MG63 (cell line): Measurements from ENCODE around the gene CHI3L1. TPM values are rescaled to one million over a fixed set of nuclear protein-coding genes. Genes with fewer than 3 reads are reported as not detected.

Source experiments
- DNase-seq: peaks from one replicate; pipeline ENCODE4 v3.0.0-alpha.2; 2020
- H3K27me3 ChIP-seq: fragments of 250-450 bp; sonication (Bioruptor Pico); 2 replicates; pipeline ENCODE4 v1.5.1; 2020; ENCODE audit warnings: mild to moderate bottlenecking, moderate library complexity
- H3K36me3 ChIP-seq: fragments of 250-450 bp; sonication (Bioruptor Pico); 2 replicates; pipeline ENCODE4 v1.5.1; 2020; ENCODE audit warnings: mild to moderate bottlenecking, moderate library complexity
- H3K4me3 ChIP-seq: fragments of 250-450 bp; sonication (Bioruptor Pico); 2 replicates; pipeline ENCODE4 v1.5.1; 2020; ENCODE audit warnings: mild to moderate bottlenecking, moderate library complexity
- H3K9me3 ChIP-seq: fragments of 250-450 bp; sonication (Bioruptor Pico); 2 replicates; pipeline ENCODE4 v1.5.1; 2020; ENCODE audit warnings: mild to moderate bottlenecking, moderate library complexity
- total RNA-seq: library from RNA; depleted of rRNA; stranded (reverse); fragments of >200 nt; shearing (Covaris generic); gene quantifications from 2 replicates; pipeline ENCODE4 v1.2.3, GENCODE V29; 2014; ENCODE audit warnings: low replicate concordance

The CHI3L1 gene
- total RNA-seq, 1 experiment from 2014 or later, result 3.5 TPM

DNA sequence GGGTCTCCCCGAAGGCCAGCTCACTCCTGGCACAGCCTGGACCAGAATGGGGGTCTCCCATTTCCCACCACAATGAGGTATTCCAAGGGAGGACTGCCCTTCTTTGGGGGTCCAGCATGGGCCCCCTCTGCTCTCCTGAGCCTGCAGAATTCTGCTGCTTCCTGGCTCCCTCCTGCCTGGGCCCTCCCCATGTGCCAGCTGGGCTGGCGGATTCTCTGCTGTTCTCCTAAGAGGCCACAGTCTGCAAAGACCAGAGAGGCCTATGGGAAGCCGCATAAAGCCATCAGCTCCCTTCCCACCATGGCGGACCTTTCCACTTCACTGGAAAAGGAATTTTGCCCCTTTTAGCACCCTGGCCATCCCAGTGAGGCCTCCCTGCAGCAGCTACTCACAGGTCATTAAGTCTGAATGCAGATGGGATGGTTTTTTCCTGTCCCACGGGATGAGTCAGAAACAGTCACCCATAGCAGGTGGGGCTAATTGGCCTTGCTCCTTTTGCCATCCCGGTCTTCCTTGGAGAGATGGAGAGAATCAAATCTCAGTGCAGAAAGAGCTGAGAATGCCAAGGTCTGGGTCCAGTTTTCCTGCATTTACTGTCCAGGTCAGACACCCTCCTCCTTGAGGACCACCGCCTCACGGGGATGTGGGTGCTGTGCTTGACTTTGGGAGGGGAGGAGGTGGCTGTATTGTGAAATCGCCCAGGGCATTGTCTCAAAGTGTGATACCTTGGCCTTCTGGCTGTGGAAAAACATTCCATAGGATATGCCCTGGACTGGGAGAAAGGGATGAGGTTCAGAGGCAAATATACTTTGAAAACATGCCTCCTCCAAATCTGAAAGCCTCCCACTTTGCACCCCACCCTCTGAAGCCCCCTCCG is 34.1 kb downstream of the CHI3L1 start:
- no peaks in the 10 kb centered on the region for H3K9me3 ChIP-seq
- no peaks in the 10 kb centered on the region for H3K36me3 ChIP-seq
- H3K4me3 ChIP-seq, result no peak overlapping the region
- peak; percentile 55 for DNase-seq
- H3K27me3 ChIP-seq, result no peaks in the 10 kb centered on the region

DNA sequence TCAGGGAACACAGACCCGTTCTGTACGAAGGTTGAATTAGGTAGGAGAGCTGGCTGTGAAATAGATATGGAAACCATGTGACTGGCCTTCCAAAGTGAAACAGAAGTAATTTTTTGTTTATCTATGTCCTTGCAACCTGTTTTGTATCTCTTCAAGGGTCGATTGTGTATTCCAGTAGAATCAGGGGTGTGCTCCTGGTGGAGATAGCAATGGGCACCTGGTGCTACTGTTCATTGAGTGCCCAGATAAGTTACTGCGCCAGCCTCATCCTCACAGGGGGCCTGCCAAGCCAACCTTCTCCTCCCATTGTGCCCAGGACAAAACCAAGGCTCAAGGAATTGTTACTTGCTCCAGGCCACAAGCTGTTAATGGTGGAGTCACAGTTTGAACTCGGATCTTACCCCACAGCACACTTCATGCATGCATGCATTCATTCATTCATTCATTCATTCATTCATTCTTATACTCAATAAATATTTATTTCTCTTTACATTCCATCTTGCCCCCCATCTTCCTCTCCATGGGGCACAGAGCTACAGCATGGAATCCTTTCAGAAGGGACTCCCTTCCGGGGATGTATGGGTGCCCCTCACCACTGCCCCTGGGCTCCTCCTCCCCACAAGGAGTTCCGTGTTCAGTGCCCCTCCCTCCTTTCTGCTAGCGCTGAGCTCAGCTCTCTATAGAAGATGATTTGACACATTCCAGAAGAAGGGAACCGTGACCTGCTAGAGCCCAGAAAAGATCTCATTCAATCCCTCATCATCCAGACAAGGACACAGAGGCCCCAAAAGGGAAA is 34.9 kb downstream of the CHI3L1 start:
- Histone ChIP-seq H3K9me3 (no peaks in the 10 kb centered on the region), H3K36me3 (no peaks in the 10 kb centered on the region), H3K27me3 (no peaks in the 10 kb centered on the region), H3K4me3 (no peak overlapping the region)
- DNase-seq, result no peak

DNA sequence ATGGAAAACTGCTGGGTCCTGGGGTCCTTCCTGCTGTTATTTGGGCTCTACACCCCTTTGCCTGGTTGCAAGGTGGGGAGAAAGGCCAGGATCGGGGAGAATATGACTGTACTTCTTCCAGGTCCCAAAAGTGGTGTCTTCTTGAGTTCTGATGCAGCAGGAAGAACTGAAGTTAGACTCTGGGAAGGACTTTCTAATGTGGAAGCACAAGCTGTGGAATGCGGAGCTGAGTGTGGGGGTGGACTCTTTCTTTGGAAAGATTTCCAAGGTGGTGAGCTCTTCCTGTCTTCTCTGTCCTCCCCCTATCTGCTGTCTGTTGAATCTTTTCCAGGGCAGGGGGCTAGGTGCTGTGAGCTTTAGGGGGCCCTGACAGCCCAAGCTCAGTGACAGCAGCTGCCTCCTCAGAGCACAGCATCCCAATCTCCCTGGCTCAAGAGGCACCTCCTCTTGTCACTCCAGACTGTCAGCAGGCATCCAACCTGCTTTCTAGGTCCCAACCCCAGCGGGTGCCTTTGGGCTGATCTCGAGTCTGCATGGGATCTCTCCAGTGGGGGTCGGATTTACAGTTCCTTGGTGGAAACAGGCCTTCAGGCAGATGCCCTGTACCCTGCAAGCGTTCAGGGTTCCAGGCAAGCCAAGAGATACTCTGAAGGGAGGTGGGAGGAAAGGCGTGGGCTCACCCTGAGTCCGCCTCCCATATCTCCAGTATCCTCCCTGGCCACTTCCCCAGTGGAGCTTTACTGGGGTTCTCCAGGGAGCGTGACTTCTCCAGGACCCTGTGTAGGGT is 35.8 kb downstream of the CHI3L1 start:
- Histone ChIP-seq H3K36me3 (no peaks in the 10 kb centered on the region), H3K27me3 (no peaks in the 10 kb centered on the region), H3K4me3 (no peak overlapping the region), H3K9me3 (no peaks in the 10 kb centered on the region)
- DNase-seq, result no peak

DNA sequence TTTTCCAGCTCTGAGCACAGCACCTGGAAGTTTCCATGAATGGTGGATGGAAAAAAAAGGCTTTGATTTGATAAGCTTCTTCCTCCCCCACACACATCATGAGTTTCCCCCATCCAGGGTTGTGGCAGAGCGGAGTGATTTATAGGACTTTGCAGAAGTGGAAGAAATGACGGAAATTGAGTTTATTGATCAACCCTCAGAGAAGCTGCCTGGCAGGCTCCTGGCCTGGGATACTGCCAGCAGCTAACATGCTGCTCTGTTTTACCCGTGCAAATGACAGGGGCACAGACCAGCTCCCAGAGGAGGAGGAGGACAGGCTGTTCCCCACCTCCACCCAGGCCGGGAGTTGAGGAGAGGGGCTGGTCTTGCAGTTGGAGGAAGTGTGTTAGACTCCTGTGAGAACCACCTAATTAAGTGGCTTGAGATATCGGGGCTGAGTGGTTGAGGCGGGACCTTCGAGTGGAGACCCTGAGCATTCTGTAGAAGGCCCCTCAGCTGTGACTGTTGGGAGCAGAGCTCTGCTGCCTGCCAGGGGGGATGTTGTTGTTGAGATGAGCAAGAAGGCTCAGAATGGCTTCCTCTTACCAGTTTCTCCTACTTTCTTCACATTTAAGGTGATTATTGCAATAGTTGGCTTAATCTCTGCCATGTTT is 37.2 kb downstream of the CHI3L1 start:
- DNase-seq, result no peak
- H3K27me3 ChIP-seq, result no peaks in the 10 kb centered on the region
- no peak overlapping the region for H3K4me3 ChIP-seq
- no peaks in the 10 kb centered on the region for H3K9me3 ChIP-seq
- H3K36me3 ChIP-seq, result no peaks in the 10 kb centered on the region

DNA sequence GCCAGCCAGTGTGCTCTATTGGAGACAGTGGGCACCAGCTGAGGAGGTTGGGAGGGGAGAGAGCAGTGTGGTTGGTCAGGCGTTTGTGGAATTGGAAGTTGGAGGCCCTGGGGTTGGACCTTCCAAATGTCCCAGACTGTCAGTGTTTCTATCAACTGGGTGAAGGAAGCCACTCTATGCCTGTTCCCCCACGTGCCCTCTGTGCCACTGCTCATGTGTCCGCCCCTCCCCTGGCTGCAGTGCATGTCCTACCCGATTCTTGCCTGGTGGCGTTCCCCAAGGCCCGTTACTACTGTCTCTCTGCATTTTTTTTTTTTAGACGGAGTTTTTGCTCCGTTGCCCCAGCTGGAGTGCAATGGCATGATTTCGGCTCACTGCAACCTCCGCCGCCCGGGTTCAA is 37.9 kb downstream of the CHI3L1 start:
- no peaks in the 10 kb centered on the region for H3K27me3 ChIP-seq
- no peak for DNase-seq
- no peaks in the 10 kb centered on the region for H3K9me3 ChIP-seq
- no peak overlapping the region for H3K4me3 ChIP-seq
- H3K36me3 ChIP-seq, result no peaks in the 10 kb centered on the region

DNA sequence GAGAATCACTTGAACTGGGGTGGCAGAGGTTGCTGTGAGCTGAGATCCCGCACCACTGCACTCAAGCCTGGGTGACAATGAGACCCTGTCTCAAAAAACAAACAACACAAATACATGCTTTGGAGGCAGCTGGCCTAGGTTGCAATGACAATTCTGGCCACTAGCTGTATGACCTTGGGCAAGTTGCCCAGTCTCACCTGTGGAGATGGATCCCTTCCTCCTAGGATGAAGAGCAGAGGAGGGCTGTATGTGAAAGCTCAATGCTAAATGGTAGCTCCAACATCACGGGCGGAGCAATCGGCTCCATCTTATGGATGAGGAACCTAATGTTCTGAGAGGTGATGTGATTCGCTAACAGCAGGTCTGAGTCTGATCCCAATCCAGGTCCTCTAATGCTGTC is 38.4 kb downstream of the CHI3L1 start:
- H3K9me3 ChIP-seq, result no peaks in the 10 kb centered on the region
- no peaks in the 10 kb centered on the region for H3K36me3 ChIP-seq
- no peaks in the 10 kb centered on the region for H3K27me3 ChIP-seq
- DNase-seq, result no peak
- H3K4me3 ChIP-seq, result no peak overlapping the region

DNA sequence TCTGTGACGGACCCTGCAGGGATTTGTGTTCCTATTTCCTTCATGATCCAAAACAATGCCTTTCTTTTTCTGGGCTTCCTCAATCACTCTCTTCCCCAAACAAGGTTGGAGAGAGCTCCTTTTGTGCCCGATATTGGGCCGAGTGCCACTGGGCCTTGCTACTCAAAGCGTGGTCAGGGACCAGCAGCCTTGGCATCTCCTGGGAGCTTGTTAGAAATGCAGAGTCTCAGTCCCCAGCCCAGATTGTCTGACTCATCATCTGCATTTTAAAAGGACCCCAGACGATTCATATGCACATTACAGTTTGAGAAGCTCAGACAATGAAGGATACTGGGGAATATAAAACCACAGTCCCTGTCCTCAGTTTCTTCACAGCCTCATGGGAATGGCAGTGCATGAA is 39.1 kb downstream of the CHI3L1 start:
- no peaks in the 10 kb centered on the region for H3K9me3 ChIP-seq
- no peaks in the 10 kb centered on the region for H3K36me3 ChIP-seq
- H3K4me3 ChIP-seq, result no peak overlapping the region
- no peak for DNase-seq
- H3K27me3 ChIP-seq, result no peaks in the 10 kb centered on the region

DNA sequence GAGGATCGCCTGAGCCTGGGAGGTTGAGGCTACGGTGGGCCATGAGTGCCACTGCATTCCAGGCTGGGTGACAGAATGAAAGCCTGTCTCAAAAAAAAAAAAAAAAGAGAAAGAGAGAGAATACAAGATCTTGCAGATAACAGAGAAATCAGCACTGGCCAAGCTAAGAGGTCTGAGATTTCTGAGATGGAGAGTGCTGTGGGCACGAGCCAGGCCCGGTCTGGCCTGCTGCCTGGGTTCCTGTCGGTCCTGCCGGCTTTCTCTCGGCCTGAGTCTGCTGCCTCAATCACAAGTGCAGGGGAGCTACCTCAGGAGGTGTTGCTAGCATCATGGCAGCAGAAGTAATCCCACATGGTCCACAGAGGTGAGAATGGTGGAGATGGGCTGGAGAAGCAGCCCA is 40.0 kb downstream of the CHI3L1 start:
- Histone ChIP-seq H3K9me3 (no peaks in the 10 kb centered on the region), H3K4me3 (no peak overlapping the region), H3K36me3 (no peaks in the 10 kb centered on the region), H3K27me3 (no peaks in the 10 kb centered on the region)
- DNase-seq, result no peak

DNA sequence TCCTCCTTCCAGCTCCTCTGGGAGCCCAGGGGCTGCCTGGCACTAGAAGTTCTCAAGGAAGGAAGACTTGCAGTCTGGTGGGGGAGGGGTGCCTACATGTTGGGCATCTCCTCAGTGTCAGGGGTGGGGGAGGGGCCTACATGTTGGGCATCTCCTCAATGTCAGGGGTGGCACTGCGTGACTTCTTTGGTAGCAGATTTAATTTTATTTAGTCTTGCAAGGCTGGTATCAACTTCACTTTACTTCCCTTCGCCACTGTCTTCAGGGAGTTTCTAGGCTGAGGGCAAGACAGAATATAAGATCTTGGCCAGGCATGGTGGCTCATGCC is 40.5 kb downstream of the CHI3L1 start:
- Histone ChIP-seq H3K36me3 (no peaks in the 10 kb centered on the region), H3K27me3 (no peaks in the 10 kb centered on the region), H3K4me3 (no peak overlapping the region), H3K9me3 (no peaks in the 10 kb centered on the region)
- DNase-seq, result no peak

DNA sequence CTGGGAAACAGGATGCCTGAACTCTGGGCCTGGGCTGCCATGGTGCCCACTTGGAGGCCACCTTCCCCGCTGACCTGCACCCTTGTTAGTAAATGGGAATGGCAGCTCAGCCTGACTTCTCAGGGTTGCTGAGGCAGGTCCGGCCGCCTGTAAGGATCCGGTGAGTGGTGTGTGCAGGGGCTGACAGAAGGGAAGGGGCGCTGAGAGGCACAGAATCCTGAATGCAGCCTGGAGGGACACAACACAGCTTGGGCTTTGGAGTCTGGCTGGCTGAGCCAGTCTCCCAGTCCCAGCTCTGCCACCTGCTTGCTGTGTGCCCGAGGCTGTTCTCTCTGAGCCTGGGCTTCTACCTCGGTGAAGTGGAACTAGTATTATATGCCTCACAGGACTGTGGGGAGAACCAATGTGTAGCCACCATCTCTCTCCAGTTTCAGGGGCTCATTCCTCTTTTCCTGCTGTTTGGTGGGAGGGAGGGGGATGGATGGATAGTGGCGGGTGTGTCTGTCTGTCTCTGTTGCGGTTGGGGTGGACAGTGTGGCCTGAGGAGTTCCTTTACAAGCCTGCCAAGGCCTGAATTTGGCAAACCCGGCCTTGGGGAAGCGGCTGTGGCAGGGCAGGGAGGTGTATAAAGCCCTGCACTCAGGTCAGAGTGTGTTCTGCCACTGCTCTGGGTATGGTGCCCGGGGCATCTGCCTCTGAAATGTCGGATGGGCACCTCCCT is 41.0 kb downstream of the CHI3L1 start:
- Histone ChIP-seq H3K36me3 (no peaks in the 10 kb centered on the region), H3K27me3 (no peaks in the 10 kb centered on the region), H3K4me3 (no peak overlapping the region), H3K9me3 (no peaks in the 10 kb centered on the region)
- no peak for DNase-seq

DNA sequence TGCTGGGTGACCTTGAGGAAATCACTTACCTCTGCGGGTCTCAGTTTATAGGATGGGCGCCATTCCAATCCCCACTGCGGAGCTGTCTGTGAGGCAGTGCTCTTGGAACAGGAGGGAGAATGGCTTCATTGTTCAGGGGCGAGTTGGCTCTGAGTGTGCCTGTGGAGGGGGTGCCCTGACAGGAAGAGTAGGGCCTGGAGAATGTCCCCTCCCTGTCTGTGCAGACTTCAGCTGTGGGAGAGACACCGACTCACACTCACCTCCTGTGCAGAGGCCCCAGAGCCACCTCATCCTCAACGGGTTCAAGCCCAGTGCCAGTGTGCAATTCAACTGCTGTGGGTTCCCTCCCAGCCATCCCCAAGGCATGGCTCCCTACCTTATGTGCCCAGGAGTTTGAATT is 41.8 kb downstream of the CHI3L1 start:
- Histone ChIP-seq H3K36me3 (no peaks in the 10 kb centered on the region), H3K4me3 (no peak overlapping the region)
- DNase-seq, result peak; percentile 52

DNA sequence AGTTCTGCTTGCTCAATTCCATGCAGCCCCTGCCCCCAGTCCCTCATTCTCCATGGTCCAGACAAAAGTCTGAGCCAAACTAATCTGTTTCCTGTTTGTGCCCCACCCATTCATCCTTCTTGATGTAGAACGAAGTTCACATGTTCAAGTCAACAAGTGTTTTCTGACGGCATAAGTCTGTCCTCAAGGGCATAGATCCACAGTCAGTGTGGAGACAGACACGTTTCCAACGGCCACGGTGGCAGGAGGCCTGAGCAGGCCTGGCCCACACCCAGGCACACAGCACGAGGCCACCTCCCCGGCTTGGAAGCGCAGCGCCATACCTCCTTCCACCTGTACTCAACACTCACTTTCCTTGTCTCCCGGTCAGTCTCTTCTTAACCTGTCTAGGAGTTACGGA is 42.9 kb downstream of the CHI3L1 start:
- no peak overlapping the region for H3K4me3 ChIP-seq
- no peaks in the 10 kb centered on the region for H3K36me3 ChIP-seq
- DNase-seq, result no peak
- no peaks in the 10 kb centered on the region for H3K9me3 ChIP-seq
- no peaks in the 10 kb centered on the region for H3K27me3 ChIP-seq

More for the DNA sequence above, 41.8 kb downstream of the CHI3L1 start:
- no peaks in the 10 kb centered on the region for H3K9me3 ChIP-seq
- H3K27me3 ChIP-seq, result no peaks in the 10 kb centered on the region

DNA sequence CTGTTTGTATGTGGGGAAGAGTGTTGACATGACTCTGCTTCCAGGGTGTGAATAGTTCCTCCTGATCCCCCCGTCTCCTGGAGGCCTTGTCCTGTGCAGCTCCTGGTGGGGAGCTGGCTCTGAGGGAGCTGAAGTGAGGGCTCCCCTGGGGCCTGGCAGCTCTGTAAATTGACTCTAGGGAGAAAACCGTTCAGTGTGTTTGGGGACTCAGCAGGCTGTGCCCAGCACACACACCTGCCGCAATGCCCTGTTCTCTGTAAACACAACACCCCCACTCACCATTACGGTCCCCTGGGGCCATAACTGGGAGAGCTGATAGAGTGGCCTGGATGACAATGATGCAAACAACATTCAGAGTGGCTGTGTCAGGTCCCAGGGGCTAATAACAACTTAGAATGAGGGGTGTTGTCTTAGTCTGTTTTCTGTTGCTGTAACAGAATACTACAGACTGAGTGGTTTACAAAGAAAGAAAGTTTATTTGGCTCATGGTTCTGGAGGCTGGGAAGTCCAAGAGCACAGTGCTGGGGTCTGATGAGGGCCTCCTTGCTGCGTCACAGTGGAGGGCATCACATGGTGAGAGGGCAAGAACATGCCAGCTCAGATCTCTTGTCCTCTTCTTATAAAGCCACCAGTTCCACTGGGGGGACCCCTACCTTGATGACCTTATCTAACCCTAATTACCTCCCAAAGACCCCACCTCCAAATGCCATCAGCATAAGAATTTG is 43.7 kb downstream of the CHI3L1 start:
- DNase-seq, result no peak
- no peaks in the 10 kb centered on the region for H3K36me3 ChIP-seq
- no peaks in the 10 kb centered on the region for H3K27me3 ChIP-seq
- no peaks in the 10 kb centered on the region for H3K9me3 ChIP-seq
- H3K4me3 ChIP-seq, result no peak overlapping the region

DNA sequence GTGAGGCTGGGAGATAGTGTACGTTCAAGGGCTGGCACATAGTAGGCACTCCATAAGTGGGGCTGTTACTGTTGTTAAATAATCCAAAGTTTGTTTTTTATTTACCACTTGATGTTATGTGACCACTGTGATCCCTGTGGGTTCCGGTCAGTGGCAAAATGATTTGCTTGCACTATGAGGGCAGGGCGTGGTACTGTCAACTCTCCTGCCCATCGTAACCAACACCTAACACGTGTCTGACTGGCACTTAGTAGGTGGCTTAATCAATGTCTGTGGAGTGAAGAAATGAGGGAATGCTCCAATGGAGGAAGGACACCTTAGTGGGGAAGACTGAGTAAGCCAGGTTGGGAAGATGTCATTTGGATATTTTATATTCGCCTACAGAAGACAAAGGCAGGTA is 44.4 kb downstream of the CHI3L1 start:
- H3K36me3 ChIP-seq, result no peaks in the 10 kb centered on the region
- H3K4me3 ChIP-seq, result no peak overlapping the region
- no peak for DNase-seq
- no peaks in the 10 kb centered on the region for H3K27me3 ChIP-seq
- no peaks in the 10 kb centered on the region for H3K9me3 ChIP-seq

DNA sequence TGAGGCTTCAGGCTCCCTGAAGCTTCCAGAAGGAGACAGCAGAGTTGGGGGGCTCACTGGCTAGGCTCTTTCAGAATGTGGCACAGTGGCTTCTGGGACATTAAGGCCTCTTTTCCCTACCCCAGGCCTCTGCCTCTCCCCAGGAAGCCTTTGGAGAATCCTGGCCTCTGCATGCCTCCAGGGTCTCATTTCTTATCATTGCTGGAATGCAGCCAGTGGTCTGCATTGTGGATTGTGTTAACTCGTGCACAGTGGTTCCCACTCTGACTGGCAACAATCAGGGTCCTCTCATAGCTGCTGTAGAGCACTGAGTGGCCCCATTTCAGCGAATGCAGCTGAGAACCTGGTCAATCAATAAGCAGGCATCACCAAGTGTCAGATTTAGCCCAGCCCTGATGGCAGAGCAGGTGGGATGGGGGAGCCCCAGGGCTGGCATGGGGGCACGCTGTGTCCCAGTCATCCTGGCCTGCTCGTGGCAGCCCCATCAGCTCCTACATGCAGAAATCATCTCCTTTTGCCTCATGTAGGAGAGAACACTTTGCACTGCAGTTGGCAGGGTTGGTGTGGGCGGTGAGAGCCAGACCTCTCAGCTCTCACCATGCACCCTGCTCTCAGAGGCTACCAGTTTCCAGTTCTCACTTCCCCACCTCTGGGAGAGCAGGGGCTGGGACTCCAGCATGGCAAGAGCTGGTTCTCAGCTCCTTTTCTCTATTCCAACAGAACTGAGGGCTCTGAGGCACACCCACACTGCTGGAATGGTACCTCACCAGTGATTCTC is 45.6 kb downstream of the CHI3L1 start:
- H3K27me3 ChIP-seq, result no peaks in the 10 kb centered on the region
- H3K4me3 ChIP-seq, result no peak overlapping the region
- no peak for DNase-seq
- no peaks in the 10 kb centered on the region for H3K9me3 ChIP-seq
- H3K36me3 ChIP-seq, result no peaks in the 10 kb centered on the region
